GM18907 (cell line): Measurements from ENCODE around the gene EIF5A.
"Not testable (repeated sequence)": the region's sequence is repeated elsewhere in the genome, so short reads cannot be mapped to it uniquely, and the experiment has no call there.

Source experiments
- ATAC-seq: cut with Tn5 transposase; IDR thresholded peaks from one replicate; pipeline ENCODE4 v1.9.1; 2021; ENCODE audit warnings: mild to moderate bottlenecking, moderate library complexity; ENCODE audit not compliant: unreplicated experiment

The EIF5A gene

GRCh38 chr17:7329374-7329996, 22.1 kb downstream of the EIF5A start:
- peak; percentile 68 for ATAC-seq

GRCh38 chr17:7329997-7330637, 22.7 kb downstream of the EIF5A start:
- peak; percentile 42 for ATAC-seq

DNA sequence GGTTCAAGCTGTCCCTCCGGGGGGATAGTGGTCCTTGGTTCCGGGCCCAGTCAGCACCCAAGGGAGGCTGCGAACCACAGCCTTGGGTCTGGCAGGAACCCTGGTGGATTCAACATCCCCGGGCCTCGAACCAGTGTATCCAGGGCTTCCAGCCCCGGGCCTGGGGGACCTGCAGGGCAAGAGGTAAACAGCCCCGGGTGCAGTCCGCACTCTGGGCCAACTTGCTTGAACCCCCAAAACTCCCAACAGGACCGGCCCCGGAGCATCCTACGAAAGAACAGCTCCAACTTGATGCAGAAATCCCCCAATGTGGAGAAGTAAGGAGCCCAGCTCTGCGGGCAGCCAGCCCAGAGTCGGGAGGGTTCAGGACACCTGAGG, 23.2 kb downstream of the EIF5A start:
- ATAC-seq = peak; percentile 2

DNA sequence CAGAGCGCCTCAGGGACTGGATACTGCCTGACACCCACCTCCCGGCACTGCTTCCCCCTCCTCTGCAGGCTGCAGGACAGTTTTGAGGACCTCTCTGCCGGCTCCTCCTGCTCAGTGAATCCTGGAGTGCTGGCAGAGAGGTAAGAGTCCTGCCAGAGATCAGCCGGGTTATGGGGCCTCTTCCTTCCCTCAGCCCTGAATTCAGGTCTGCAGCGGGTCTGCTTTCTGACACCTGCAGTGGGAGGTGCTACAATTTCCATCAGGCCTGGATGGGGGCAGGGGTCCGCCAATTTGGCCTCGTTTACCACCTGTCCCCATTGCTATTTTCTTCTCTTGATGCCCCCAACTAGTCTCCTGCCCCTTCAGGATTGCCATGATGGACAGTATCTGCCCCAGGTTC, 24.7 kb downstream of the EIF5A start:
- no peak for ATAC-seq

GRCh38 chr17:7332600-7333069, 25.2 kb downstream of the EIF5A start:
- not testable (repeated sequence) for ATAC-seq

- ATAC-seq = no peak
These were observed 27.6 kb downstream of the EIF5A start for GRCh38 chr17:7334938-7335538.

- not testable (repeated sequence) for ATAC-seq
These were observed 28.3 kb downstream of the EIF5A start for GRCh38 chr17:7335765-7336164.

DNA sequence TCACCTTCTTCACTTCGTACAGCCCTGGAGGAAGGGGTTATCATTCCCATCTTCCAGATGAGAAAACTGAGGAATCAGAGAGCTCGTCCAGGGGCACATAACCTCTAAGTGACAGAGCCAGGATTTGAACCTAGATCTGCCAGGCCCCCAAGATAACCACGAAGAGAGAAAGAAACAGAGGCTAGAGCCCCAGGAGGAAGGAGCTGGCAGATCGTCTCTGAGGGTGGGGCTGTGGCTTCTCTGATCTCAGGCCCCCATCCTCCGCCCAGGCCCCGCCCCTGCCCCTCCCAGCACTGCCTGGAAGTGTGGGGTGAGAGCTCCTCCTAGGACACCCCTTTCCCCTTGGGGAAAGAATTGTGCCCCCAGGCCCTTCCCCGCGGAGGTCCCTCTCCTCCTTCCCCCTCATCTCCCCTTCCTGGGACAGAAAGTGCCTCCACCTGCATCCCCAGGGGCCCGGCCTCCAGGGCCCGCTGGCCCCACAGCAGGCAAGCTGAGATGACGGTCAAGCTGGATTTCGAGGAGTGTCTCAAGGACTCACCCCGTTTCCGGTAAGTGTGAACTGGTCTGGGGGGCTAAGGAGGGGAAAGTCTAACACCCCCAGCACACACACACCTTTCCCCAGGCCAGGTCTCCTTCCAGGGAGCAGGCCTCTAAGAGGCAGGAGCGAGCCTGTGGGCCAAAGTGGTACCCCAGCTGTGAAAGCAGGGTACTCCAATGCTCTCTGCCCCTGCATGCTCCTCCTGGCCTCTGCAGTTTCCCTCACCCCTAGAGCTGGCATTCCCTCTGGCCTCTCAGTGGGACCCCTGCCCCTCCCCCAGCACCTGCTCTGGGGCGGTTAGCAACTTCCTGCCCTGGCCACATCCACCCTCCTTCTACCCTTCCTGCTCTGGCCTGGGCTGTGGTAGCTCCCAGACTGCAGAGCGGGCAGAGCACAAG, 29.1 kb downstream of the EIF5A start, which contains the start of gene ACAP1:
ACAP1 (plus strand) TSS at position 290 of the 936 bp plus-strand sequence; CDS start at position 496, 206 bp downstream.
- ATAC-seq = peak; percentile 65

GRCh38 chr17:7337600-7337999, 30.2 kb downstream of the EIF5A start:
- ATAC-seq = not testable (repeated sequence)

DNA sequence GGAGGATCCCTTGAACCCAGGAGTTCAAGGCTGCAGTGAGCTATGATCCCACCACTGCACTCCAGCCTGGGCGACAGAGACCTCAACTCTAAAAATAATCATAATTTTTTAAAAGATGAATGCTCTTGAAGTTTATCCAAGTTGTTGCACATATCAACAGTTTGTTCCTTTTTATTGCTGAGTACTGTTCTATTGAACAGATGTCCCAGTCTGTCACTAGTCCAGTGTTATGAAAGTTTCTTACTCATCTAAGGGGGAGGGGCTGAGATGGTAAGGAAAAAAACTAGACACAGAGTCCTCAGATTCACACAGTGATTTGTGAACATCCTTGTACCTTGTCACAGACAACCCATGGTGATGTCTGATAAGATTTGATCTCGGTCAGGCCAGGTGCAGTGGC, 32.8 kb downstream of the EIF5A start:
- no peak for ATAC-seq

- ATAC-seq = no peak
These were observed 34.4 kb downstream of the EIF5A start for GRCh38 chr17:7341842-7342241.

- no peak for ATAC-seq
These were observed 35.8 kb downstream of the EIF5A start for GRCh38 chr17:7343250-7343649.

DNA sequence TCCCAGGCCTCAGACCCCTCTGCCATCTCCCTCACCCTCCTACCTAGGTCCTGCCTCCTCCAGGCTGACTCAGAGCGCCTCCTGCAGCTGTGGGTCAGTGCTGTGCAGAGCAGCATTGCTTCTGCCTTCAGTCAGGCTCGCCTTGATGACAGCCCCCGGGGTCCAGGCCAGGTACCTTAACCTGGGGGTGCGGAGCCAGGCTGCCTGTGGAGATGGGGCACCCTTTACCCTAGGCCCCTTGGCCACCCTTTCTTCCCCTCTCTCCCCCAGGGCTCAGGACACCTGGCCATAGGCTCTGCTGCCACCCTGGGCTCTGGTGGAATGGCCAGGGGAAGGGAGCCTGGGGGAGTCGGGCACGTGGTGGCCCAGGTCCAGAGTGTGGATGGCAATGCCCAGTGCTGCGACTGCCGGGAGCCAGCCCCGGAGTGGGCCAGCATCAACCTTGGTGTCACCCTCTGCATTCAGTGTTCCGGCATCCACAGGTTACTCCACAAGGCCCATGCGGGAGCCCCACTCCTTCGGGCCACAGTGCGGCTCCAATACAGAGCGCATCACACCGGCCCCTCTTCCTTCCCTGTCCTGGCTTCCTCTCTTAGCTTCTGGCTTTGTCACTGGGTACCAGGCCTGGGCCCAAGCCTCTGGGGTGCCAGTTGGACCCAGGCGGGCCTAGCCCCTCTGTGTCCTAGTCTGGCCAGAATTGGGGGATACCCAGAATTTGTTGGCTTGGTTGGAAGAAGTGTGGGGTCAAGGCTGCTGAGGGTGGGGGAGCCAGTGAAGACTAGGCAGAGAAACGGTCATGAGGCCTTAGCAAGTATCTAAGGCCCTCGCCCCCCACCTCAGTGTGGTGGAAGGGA, 39.6 kb downstream of the EIF5A start:
- ATAC-seq = no peak

DNA sequence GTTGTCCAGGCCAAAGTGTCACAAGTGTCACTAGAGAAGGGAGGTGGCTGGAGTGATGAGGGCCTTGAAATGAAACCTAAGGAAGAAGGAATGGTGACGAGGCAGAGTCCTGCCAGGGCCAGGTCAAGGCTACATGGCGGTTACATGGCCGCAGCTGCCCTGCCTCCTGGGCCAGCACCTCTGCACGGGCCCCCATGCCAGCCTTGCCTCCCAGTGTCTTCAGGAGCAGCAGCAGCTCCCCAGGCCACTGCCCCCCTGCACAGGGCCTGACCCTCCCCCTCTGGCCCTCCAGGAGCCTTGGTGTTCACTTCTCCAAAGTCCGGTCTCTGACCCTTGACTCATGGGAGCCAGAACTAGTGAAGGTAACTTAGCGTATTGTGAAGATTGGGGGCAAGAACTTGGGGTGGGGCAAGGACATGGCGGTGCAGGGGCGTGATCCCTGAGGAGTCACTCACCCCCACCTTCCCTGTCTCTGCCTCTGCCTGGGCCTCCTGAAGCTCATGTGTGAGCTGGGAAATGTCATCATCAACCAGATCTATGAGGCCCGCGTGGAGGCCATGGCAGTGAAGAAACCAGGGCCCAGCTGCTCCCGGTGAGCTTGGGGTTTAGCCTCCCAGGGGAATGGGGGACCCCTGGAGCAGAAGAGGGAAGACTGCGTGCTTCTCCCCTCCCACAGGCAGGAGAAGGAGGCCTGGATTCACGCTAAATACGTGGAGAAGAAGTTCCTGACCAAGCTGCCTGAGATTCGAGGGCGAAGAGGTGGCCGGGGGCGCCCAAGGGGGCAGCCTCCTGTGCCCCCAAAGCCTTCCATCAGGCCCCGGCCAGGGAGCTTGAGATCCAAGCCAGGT, 40.4 kb downstream of the EIF5A start:
- no peak for ATAC-seq

- no peak for ATAC-seq
These were observed 41.2 kb downstream of the EIF5A start for GRCh38 chr17:7348478-7349242.

- ATAC-seq = peak; percentile 63
These were observed 44.5 kb downstream of the EIF5A start, which contains the start of gene KCTD11 for GRCh38 chr17:7351665-7352502. Gene KCTD11, plus strand, starts transcription at chr17:7352162.

- no peak for ATAC-seq
These were observed 45.1 kb downstream of the EIF5A start for GRCh38 chr17:7352503-7352889.
